Colonic mucosa (tissue), 4 donors: ENCODE results near the gene KAT6B. TPM values are rescaled to one million over a fixed set of nuclear protein-coding genes. Genes with fewer than 3 reads are reported as not detected.

Source experiments
- DNase-seq: peaks from one replicate; pipeline ENCODE4 v3.0.0-alpha.2; 2020
- H3K27ac ChIP-seq: fragments of 200-600 bp; one replicate; pipeline ENCODE4 v1.8.0; 2021
- H3K27me3 ChIP-seq: fragments of 200-600 bp; one replicate; pipeline ENCODE4 v1.8.0; 2021
- H3K36me3 ChIP-seq: fragments of 200-600 bp; one replicate; pipeline ENCODE4 v1.8.0; 2021
- H3K4me1 ChIP-seq: fragments of 200-600 bp; one replicate; pipeline ENCODE4 v1.8.0; 2021; ENCODE audit warnings: mild to moderate bottlenecking
- H3K4me3 ChIP-seq: fragments of 200-600 bp; one replicate; pipeline ENCODE4 v1.8.0; 2021
- H3K9ac ChIP-seq, 2 donors: one replicate each; pipeline ENCODE4 v1.7.0; 2013; ENCODE audit warnings: control low read depth in 2 of 2, low read depth in 2 of 2, low read length in 2 of 2
- H3K9me3 ChIP-seq: fragments of 200-600 bp; one replicate; pipeline ENCODE4 v1.8.0; 2021
- intact Hi-C: fragments of 100-400 bp; cut with DNase I; formaldehyde crosslinking; loops from one replicate; pipeline ENCODE4 v1.14.1; 2022
- total RNA-seq, 2 donors: library from RNA; stranded (reverse); fragmentation: NEBNext Ultra II Directional in 1 of 2; extraction: Animal tissue kit (Norgen Biotek cat#: 25700) in 1 of 2; gene quantifications; one replicate each; pipeline ENCODE4 v1.2.1, GENCODE V29; 2021
- TF ChIP-seq, protein P1 (sequence below): fragments of 200-600 bp; IDR thresholded peaks from one replicate; pipeline ENCODE4 v1.8.0; 2022; ENCODE audit warnings: antibody characterized with exemption, mild to moderate bottlenecking
- donor health status: healthy.
- donor health status: DM: no; HTN: no; CAD: no.
- donor health status: DM: no; HTN: no; CAD: no.

Gene KAT6B
- total RNA-seq, 2 donors from 2014 or later: 18.7 to 24.2 TPM

DNA sequence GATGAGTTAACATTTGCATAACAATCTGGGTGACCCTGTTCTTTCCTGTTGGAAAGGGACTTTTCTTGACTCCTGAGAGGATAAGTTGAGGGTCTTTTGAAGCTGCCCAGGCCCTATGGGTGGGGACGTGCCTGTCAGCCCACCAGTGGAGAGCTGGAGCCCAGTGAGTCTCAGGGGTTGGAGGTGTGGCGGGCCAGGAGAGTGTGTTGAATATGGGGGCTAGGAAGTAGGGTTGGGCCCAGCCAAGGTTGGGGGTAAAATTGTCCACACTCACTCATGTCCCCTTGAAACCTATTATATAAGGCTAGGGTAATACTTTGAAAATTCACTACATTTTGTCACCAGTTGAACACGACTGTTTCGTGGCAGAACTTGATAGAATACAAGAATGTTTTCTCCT is 17.9 kb upstream of the KAT6B start:
- DNase-seq: no peak
- H3K4me3 ChIP-seq: no peak overlapping the region
- H3K4me1 ChIP-seq: no peaks in the 10 kb centered on the region
- intact Hi-C loops: no loop called here
- TF ChIP-seq, protein P1, sequence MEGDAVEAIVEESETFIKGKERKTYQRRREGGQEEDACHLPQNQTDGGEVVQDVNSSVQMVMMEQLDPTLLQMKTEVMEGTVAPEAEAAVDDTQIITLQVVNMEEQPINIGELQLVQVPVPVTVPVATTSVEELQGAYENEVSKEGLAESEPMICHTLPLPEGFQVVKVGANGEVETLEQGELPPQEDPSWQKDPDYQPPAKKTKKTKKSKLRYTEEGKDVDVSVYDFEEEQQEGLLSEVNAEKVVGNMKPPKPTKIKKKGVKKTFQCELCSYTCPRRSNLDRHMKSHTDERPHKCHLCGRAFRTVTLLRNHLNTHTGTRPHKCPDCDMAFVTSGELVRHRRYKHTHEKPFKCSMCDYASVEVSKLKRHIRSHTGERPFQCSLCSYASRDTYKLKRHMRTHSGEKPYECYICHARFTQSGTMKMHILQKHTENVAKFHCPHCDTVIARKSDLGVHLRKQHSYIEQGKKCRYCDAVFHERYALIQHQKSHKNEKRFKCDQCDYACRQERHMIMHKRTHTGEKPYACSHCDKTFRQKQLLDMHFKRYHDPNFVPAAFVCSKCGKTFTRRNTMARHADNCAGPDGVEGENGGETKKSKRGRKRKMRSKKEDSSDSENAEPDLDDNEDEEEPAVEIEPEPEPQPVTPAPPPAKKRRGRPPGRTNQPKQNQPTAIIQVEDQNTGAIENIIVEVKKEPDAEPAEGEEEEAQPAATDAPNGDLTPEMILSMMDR: no peak
- H3K36me3 ChIP-seq: no peaks in the 10 kb centered on the region
- H3K27ac ChIP-seq: no peak overlapping the region
- H3K9me3 ChIP-seq: no peaks in the 10 kb centered on the region
- H3K27me3 ChIP-seq: no peaks in the 10 kb centered on the region
- no peak overlapping the region for H3K9ac ChIP-seq

DNA sequence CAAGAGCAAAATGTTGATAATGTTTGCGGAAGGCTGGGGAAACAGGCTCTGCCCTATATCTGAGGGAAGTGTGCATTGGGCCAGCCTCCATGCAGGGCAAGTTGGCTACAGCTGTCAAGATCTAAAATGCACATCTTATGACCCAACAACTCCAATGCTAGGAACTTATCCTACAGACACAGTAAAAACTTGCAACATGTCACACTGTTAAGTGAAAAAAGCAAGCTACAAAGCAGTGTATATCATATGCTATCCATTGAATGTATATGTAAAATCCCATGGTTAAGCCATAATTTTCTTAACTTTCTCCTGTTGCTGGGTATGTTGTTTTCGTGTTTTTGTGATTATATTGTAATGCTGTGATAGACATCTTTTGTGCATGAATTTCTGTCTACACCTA is 16.3 kb upstream of the KAT6B start:
- Histone ChIP-seq H3K4me3 (no peak overlapping the region), H3K27me3 (no peaks in the 10 kb centered on the region), H3K9me3 (no peaks in the 10 kb centered on the region), H3K9ac (no peak overlapping the region), H3K4me1 (no peaks in the 10 kb centered on the region), H3K36me3 (no peaks in the 10 kb centered on the region), H3K27ac (no peak overlapping the region)
- TF ChIP-seq, protein P1: no peak
- DNase-seq: no peak
- intact Hi-C loops: no loop called here

DNA sequence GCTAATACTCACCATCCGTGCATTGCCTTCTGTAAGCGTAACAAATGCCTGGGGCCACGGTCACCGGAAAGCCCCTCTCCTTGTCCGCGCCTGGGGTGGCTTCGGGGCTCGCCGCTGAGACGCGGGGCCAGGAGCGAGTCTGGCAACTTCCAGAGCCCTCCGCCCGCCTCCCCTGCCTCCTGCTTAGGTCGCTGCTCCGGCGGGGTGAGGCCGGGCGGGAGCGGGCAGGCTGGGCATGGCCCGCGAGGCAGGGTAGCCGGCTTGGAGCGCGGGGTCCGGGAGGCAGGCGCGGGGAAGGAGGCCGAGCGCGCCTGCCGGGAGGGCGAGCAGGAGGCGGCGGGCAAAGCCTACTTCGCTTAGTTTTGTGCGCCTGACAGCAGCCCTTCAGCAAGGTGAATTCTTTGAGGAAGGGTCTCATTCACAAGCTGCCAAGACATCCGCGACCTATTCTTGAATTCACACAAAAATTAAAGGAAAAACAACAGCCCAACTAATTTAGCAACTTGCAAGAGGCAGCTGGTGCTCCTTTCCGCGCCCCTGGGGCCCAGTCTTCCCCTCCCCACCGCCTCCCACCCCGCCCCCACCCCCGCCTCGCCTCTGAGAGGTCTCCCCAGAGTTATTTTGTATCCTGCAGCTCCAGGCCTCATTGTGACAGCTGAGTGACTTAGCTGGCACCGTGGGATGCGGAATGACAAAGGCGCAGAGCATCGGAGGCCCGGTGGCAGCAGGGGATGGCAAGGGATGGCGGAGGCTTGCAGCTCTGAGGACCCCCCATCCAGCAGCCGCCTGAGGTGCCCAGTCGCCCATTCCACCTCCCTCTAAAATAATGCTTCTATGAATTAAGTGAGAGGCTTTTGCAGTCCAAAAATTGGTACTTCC is 12.8 kb upstream of the KAT6B start:
- intact Hi-C loops: no loop called here
- Histone ChIP-seq H3K36me3 (no peaks in the 10 kb centered on the region), H3K27me3 (no peaks in the 10 kb centered on the region), H3K27ac (no peak overlapping the region), H3K4me1 (no peaks in the 10 kb centered on the region), H3K4me3 (no peak overlapping the region), H3K9ac (no peak overlapping the region), H3K9me3 (no peaks in the 10 kb centered on the region)
- TF ChIP-seq, protein P1: no peak
- no peak for DNase-seq

DNA sequence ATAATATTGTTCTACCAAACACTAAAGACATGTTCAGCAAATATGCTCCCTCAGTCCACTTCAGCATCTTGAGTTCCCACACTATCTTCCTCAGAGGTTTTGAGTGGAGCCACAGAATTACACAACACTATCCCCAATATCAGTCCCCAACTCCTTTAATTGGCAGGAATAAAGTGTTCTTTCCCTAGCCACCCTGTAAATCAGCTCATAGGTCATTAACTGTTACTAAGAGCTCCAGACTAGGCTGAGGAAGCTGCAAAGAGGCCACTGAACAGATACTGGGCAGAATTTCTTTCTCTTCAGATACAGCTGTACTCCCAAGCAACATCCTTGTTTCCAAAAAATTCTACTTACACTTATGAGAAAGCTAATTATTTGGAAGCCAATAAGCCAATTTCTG is 11.6 kb upstream of the KAT6B start:
- Histone ChIP-seq H3K27ac (no peak overlapping the region), H3K27me3 (no peaks in the 10 kb centered on the region), H3K4me1 (no peaks in the 10 kb centered on the region), H3K36me3 (no peaks in the 10 kb centered on the region), H3K9ac (no peak overlapping the region), H3K4me3 (no peak overlapping the region), H3K9me3 (no peaks in the 10 kb centered on the region)
- intact Hi-C loops: no loop called here
- TF ChIP-seq, protein P1: no peak
- no peak for DNase-seq

DNA sequence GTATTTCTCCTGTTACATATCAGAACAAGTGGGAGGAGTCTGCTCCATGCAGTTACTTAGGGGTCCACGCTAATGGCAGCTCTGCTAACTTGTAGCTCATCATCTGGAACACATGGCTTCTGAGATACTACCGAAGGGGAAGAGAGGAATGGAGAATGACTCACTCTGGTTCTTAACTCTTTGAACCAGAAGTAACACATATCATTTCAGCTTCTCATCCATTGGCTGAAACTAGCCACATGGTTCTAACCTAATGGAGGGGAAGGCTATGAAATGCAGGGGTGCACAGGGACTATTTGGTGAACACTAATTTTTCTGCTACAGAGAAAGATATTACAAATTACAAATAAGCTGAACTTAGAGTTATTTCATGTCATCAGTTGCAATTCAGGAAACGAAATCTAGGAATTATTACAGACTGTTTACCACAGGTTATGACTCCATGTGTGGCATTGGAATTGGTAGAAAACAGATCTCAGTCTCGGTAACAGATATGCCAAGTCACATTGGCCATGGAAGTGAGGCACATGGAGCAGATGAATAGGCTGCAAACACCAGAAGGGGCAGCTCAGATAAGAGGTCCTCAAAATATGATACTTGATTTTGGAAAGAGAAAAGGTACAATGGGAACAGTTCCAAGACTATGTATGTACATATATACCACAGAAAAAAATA is 9.4 kb upstream of the KAT6B start:
- H3K36me3 ChIP-seq: no peaks in the 10 kb centered on the region
- H3K27me3 ChIP-seq: no peaks in the 10 kb centered on the region
- no peak overlapping the region for H3K4me3 ChIP-seq
- no peaks in the 10 kb centered on the region for H3K9me3 ChIP-seq
- TF ChIP-seq, protein P1: no peak
- H3K4me1 ChIP-seq: no peaks in the 10 kb centered on the region
- intact Hi-C loops: no loop called here
- no peak for DNase-seq
- H3K9ac ChIP-seq: no peak overlapping the region
- H3K27ac ChIP-seq: no peak overlapping the region
